ENCODE results near the gene CHTF18.
"Not testable (repeated sequence)": the region's sequence is repeated elsewhere in the genome, so short reads cannot be mapped to it uniquely, and the experiment has no call there.

Gene CHTF18

GRCh38 chr16:830871-831570 is 42.6 kb downstream of the CHTF18 start:
- no peak for DNase-seq (ENCODE audit: low read depth)

- DNase-seq (ENCODE audit: low read depth): no peak
Observed at GRCh38 chr16:831571-832413, 43.4 kb downstream of the CHTF18 start.

GRCh38 chr16:832652-833336 is 44.4 kb downstream of the CHTF18 start:
- DNase-seq (ENCODE audit: low read depth): no peak

GRCh38 chr16:833411-833810 is 45.0 kb downstream of the CHTF18 start:
- no peak for DNase-seq (ENCODE audit: low read depth)

- DNase-seq (ENCODE audit: low read depth): no peak
Observed at GRCh38 chr16:835373-835772, 47.0 kb downstream of the CHTF18 start.

GRCh38 chr16:836221-836620 is 47.8 kb downstream of the CHTF18 start:
- no peak for DNase-seq (ENCODE audit: low read depth)

- not testable (repeated sequence) for DNase-seq (ENCODE audit: low read depth)
Observed at GRCh38 chr16:836822-837221, 48.4 kb downstream of the CHTF18 start.

- DNase-seq (ENCODE audit: low read depth): no peak
Observed at GRCh38 chr16:838741-839140, 50.3 kb downstream of the CHTF18 start.

- no peak for DNase-seq (ENCODE audit: low read depth)
Observed at GRCh38 chr16:839643-840408, 51.4 kb downstream of the CHTF18 start.

GRCh38 chr16:840561-841454 is 52.4 kb downstream of the CHTF18 start:
- no peak for DNase-seq (ENCODE audit: low read depth)

GRCh38 chr16:841455-842060 is 53.1 kb downstream of the CHTF18 start:
- DNase-seq (ENCODE audit: low read depth): no peak

GRCh38 chr16:842061-842476 is 53.6 kb downstream of the CHTF18 start:
- DNase-seq (ENCODE audit: low read depth): no peak

GRCh38 chr16:842711-843560 is 54.5 kb downstream of the CHTF18 start:
- DNase-seq (ENCODE audit: low read depth): no peak

- DNase-seq (ENCODE audit: low read depth): no peak
Observed at GRCh38 chr16:843771-844170, 55.4 kb downstream of the CHTF18 start.

- no peak for DNase-seq (ENCODE audit: low read depth)
Observed at GRCh38 chr16:844638-845350, 56.4 kb downstream of the CHTF18 start.

- DNase-seq (ENCODE audit: low read depth): no peak
Observed at GRCh38 chr16:845351-845745, 56.9 kb downstream of the CHTF18 start.

GRCh38 chr16:847151-847550 is 58.7 kb downstream of the CHTF18 start:
- DNase-seq (ENCODE audit: low read depth): no peak

Measured in activated T-cell treated with anti-CD3 and anti-CD28 coated beads for 24 hours (primary cell).